Measurements from ENCODE around the gene CDH6. TPM values are rescaled to one million over a fixed set of nuclear protein-coding genes. Genes with fewer than 3 reads are reported as not detected.
"Not testable (repeated sequence)": the region's sequence is repeated elsewhere in the genome, so short reads cannot be mapped to it uniquely, and the experiment has no call there.

CDH6 gene
- total RNA-seq, 1 donor from 2014 or later: not detected

DNA sequence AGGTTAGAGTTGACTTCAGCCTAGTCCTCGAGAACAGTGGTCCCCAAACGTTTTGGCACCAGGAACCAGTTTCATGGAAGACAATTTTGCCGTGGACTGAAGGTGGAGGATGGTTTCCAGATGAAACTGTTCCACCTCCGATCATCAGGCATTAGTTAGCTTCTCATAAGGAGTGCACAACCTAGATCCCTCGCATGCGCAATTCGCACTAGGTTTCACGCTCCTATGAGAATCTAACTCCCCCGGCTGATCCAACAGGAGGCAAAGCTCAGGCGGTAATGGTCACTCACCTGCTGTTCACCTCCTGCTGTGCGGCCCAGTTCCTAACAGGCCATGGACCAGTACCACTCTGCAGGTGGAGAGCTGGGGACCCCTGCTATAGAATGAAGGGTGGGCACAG is 163.6 kb downstream of the CDH6 start:
- DNase-seq (no peak), ATAC-seq (ENCODE audit: low read depth) (no peak)
- TF ChIP-seq, protein P1, sequence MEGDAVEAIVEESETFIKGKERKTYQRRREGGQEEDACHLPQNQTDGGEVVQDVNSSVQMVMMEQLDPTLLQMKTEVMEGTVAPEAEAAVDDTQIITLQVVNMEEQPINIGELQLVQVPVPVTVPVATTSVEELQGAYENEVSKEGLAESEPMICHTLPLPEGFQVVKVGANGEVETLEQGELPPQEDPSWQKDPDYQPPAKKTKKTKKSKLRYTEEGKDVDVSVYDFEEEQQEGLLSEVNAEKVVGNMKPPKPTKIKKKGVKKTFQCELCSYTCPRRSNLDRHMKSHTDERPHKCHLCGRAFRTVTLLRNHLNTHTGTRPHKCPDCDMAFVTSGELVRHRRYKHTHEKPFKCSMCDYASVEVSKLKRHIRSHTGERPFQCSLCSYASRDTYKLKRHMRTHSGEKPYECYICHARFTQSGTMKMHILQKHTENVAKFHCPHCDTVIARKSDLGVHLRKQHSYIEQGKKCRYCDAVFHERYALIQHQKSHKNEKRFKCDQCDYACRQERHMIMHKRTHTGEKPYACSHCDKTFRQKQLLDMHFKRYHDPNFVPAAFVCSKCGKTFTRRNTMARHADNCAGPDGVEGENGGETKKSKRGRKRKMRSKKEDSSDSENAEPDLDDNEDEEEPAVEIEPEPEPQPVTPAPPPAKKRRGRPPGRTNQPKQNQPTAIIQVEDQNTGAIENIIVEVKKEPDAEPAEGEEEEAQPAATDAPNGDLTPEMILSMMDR (IDR thresholded peaks at IDR 0.05): no peak
- intact Hi-C loops (cut with micrococcal nuclease): no loop called here
- H3K4me1 Mint-ChIP-seq: no peaks in the 10 kb centered on the region
- H3K27me3 Mint-ChIP-seq: no peaks in the 10 kb centered on the region
- CTCF ChIA-PET: no interaction called here
- H3K9me3 Mint-ChIP-seq: peaks cover 4% of the 10 kb centered on the region
- no peak overlapping the region for H3K27ac Mint-ChIP-seq
- H3K36me3 Mint-ChIP-seq (ENCODE audit: low read depth): no peaks in the 10 kb centered on the region
- no peak overlapping the region for H3K4me3 Mint-ChIP-seq
- POLR2A ChIA-PET: no interaction called here

DNA sequence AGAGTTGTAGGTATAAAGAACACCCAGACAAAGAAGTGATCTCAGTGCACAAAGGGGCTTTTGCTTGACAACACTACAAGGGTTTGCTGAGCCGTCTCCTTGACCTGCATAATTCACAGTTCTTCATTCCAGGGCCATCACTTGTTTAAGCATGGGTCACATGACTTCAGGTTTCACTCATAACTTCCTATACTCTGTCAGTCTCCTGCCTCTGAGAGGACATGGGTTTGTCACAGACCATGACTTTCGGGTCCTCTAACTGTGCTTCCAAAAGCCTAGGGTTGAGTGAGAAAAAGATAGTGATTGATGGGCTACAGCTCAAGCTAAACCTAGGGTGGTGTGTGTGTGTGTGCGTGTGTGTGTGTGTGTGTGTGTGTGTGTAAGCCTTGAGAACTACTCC is 166.4 kb downstream of the CDH6 start:
- ChIA-PET CTCF (no interaction called here), POLR2A (no interaction called here)
- Mint-ChIP-seq H3K27me3 (no peaks in the 10 kb centered on the region), H3K4me1 (no peaks in the 10 kb centered on the region), H3K4me3 (no peak overlapping the region), H3K9me3 (peaks cover 4% of the 10 kb centered on the region), H3K27ac (no peak overlapping the region), H3K36me3 (ENCODE audit: low read depth) (no peaks in the 10 kb centered on the region)
- no peak for ATAC-seq (ENCODE audit: low read depth)
- TF ChIP-seq, protein P1 (IDR thresholded peaks at IDR 0.05): no peak
- DNase-seq: no peak
- intact Hi-C loops (cut with micrococcal nuclease): no loop called here

DNA sequence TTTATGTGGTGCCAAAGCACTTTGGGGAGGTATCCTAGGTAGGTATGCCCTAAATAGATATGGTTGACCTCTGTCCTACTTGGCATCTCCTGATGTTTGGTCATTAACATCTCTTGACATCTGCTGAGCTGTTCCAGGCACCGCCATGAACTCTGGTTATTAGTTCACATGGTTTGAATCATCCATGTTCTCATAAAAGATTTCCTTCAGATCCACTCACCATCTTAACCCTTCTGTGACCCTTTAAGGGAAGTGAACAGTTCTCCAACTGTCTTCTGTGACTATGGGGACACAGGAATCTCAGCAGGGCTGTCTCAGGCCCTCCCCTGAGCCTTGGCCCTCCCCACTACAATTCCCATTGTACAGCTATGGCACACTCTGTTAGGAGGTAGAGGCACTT is 167.7 kb downstream of the CDH6 start:
- Mint-ChIP-seq H3K9me3 (peaks cover 1% of the 10 kb centered on the region), H3K36me3 (ENCODE audit: low read depth) (no peaks in the 10 kb centered on the region), H3K4me1 (no peaks in the 10 kb centered on the region), H3K27me3 (no peaks in the 10 kb centered on the region), H3K4me3 (no peak overlapping the region), H3K27ac (no peak overlapping the region)
- no peak for DNase-seq
- TF ChIP-seq, protein P1 (IDR thresholded peaks at IDR 0.05): no peak
- no peak for ATAC-seq (ENCODE audit: low read depth)
- intact Hi-C loops (cut with micrococcal nuclease): no loop called here
- CTCF ChIA-PET: no interaction called here
- POLR2A ChIA-PET: no interaction called here

DNA sequence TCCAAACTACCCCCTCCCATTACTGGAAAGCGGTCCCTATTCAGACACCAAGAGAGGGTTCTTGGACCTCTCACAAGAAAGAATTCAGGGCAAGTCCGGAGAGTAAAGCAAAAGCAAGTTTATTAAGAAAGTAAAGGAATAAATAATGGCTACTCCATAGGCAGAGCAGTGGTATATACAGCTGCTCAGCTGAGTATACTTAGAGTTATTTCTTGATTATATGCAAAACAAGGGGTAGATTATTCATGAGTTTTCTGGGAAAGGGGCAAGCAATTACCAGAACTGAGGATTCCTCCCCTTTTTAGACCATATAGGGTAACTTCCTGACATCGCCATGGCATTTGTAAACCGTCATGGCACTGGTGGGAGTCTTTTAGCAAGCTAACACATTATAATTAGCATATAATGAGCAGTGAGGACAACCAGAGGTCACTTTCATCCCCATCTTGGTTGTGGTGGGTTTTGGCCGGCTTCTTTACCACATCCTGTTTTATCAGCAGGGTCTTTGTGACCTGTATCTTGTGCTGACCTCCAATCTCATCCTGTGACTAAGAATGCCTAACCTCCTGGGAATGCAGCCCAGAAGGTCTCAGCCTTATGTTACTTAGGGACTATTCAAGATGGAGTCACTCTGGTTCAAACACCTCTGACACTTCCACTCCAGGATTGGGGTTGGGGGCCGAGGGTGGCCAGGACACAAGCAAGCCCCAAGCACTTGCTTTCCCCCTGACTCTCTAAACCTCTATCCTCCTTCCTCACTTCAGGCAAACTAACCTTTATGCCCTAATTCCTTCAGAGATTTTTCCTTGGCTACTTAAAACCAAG is 168.4 kb downstream of the CDH6 start:
- POLR2A ChIA-PET; H3K4me3 Mint-ChIP-seq; DNase-seq; H3K9me3 Mint-ChIP-seq; H3K36me3 Mint-ChIP-seq (ENCODE audit: low read depth); H3K27ac Mint-ChIP-seq; H3K27me3 Mint-ChIP-seq; H3K4me1 Mint-ChIP-seq; intact Hi-C loops (cut with micrococcal nuclease); ATAC-seq (ENCODE audit: low read depth); CTCF ChIA-PET: not testable (repeated sequence)

DNA sequence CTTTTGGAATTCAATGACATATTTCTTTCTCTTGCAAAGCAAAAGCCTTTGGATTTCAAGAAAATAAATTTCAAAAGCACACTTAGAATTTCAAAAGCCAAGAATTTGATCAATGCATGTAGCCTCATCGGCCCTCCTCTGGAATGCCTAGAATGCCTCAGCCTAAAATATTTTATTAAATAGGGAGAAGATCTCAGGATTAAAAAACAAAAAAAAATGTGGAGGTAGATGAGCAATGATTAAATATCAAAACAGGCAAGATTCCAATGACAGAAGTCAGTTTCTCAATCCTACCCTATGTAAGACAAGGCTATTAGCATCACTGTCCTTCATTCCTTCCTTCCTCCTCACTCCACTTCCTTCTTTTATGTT is 169.0 kb downstream of the CDH6 start:
- Mint-ChIP-seq H3K36me3 (ENCODE audit: low read depth) (no peaks in the 10 kb centered on the region), H3K27ac (no peak overlapping the region), H3K9me3 (no peaks in the 10 kb centered on the region), H3K27me3 (no peaks in the 10 kb centered on the region), H3K4me3 (no peak overlapping the region), H3K4me1 (no peaks in the 10 kb centered on the region)
- intact Hi-C loops (cut with micrococcal nuclease): no loop called here
- CTCF ChIA-PET: no interaction called here
- TF ChIP-seq, protein P1 (IDR thresholded peaks at IDR 0.05): no peak
- POLR2A ChIA-PET: no interaction called here
- no peak for ATAC-seq (ENCODE audit: low read depth)
- DNase-seq: no peak

Measured in activated B cell treated with CpG ODN at 0.5 μM for 24 hours (primary cell).